Measurements from ENCODE around the gene COASY. TPM values are rescaled to one million over a fixed set of nuclear protein-coding genes. Genes with fewer than 3 reads are reported as not detected.
A peak's percentile ranks its signal among the peaks of the same experiment; 100 is the strongest.

COASY gene
- total RNA-seq, 2 donors from 2014 or later = 20.8 to 21.1 TPM

- Histone ChIP-seq H3K9me3 (no peaks in the 10 kb centered on the region), H3K4me1 (ENCODE audit: control insufficient read depth in 1 of 2, low read depth in 2 of 2) (peaks cover 10 to 18% of the 10 kb centered on the region in 2 donors), H3K36me3 (peaks cover 45% of the 10 kb centered on the region), H3K27ac (peak within 1 kb of the TSS; percentile 82), H3K4me3 (peak within 1 kb of the TSS; percentile 69), H3K27me3 (replicated peaks; ENCODE audit: insufficient read depth) (no peaks in the 10 kb centered on the region)
- DNase-seq (ENCODE audit: low spot score) = peak; percentile 83
- ATAC-seq (ENCODE audit: insufficient number of reproducible peaks, low FRiP score, low read depth) = peak; percentile 77
- peak; percentile 31 for TF ChIP-seq CTCF (IDR thresholded peaks at IDR 0.05)
These were observed 15.8 kb downstream of the COASY start, which contains the start of gene PSMC3IP for GRCh38 chr17:42577532-42578281. PSMC3IP (minus strand) TSS chr17:42577729; CDS start chr17:42577686, 43 bp downstream.

- peaks cover 45% of the 10 kb centered on the region for H3K36me3 ChIP-seq
- peak; percentile 66 for ATAC-seq (ENCODE audit: insufficient number of reproducible peaks, low FRiP score, low read depth)
- DNase-seq (ENCODE audit: low spot score) = no peak
These were observed 16.4 kb downstream of the COASY start for GRCh38 chr17:42578282-42578869.

DNA sequence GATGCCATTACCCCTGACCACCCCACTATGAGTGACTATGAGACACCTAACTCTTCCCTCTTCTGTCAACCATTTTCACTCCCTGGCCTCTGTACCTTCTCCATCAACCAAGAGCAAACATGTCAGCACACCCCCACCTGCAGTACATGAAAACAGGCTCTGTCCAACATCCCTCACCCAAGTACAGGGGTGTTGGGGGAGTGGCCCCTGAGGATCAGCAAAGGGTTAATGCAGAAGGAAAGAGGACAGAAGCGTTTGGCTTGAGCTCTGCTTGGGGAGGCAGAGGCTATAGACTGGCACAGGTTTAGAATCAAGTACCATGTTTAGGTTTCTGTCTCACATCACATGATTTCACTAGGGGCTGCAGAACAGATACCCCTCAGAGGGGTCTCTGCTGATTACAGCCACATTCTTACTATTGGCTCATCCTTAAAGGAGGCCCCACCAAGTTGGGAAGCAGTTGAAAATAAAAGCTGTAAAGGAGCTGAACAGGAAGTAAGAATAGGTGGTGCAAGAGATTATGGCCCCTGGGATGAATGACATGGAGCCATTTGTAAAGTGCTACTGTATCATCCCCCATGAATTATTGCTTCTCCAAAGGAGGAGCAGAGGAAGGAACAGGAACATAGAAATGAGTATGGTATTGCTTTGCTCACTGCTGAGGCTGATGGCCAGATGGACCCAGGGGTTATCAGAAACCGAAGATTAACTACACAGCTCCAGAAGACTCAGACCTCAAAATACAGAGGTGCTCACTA lies 18.0 kb downstream of the COASY start:
- Histone ChIP-seq H3K27me3 (replicated peaks; ENCODE audit: insufficient read depth) (no peaks in the 10 kb centered on the region), H3K4me1 (ENCODE audit: control insufficient read depth in 1 of 2, low read depth in 2 of 2) (peaks cover 10 to 18% of the 10 kb centered on the region in 2 donors), H3K9me3 (no peaks in the 10 kb centered on the region), H3K27ac (no peak overlapping the region), H3K4me3 (no peak overlapping the region), H3K36me3 (peaks cover 54% of the 10 kb centered on the region)
- TF ChIP-seq CTCF (IDR thresholded peaks at IDR 0.05) = no peak
- DNase-seq (ENCODE audit: low spot score) (no peak), ATAC-seq (ENCODE audit: insufficient number of reproducible peaks, low FRiP score, low read depth) (no peak)

More at GRCh38 chr17:42578282-42578869, 16.4 kb downstream of the COASY start:
- peak; percentile 74 for TF ChIP-seq CTCF (IDR thresholded peaks at IDR 0.05)
- peaks cover 10 to 18% of the 10 kb centered on the region in 2 donors for H3K4me1 ChIP-seq (ENCODE audit: control insufficient read depth in 1 of 2, low read depth in 2 of 2)
- H3K4me3 ChIP-seq = peak overlapping the region; percentile 69
- H3K27ac ChIP-seq = peak overlapping the region; percentile 82
- H3K9me3 ChIP-seq = no peaks in the 10 kb centered on the region
- no peaks in the 10 kb centered on the region for H3K27me3 ChIP-seq (replicated peaks; ENCODE audit: insufficient read depth)

DNA sequence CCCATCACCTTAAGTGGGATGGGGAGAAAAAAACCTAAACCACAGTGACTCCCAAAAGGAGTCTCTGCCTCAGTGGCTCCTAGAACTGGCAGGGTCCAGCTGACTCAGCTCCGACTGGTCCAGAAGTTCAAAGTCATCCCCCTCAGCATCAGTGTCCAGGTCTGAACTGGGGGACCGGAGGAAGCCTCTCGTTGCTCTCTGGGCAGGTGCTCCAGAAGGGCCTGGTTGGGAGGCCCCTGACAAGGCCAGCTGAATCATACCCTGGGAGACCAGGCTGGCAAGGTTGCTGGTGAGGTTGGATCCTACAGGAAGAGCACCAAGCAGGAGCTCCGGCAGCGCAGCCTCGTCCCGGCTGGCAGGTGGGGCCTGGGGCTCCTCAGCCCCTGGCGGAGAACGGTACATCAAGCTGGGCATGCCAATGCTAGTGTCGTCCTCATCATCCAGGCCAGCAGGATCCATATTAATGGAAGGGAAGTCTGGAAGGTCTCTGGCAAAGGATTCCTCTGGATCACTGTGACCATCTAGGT lies 19.9 kb downstream of the COASY start:
- Histone ChIP-seq H3K4me1 (ENCODE audit: control insufficient read depth in 1 of 2, low read depth in 2 of 2) (peaks cover 10 to 24% of the 10 kb centered on the region in 2 donors), H3K4me3 (no peak overlapping the region), H3K36me3 (peaks cover 70% of the 10 kb centered on the region), H3K9me3 (no peaks in the 10 kb centered on the region), H3K27me3 (replicated peaks; ENCODE audit: insufficient read depth) (no peaks in the 10 kb centered on the region), H3K27ac (no peak overlapping the region)
- TF ChIP-seq CTCF (IDR thresholded peaks at IDR 0.05) = no peak
- ATAC-seq (ENCODE audit: insufficient number of reproducible peaks, low FRiP score, low read depth) = no peak
- no peak for DNase-seq (ENCODE audit: low spot score)

All from thoracic aorta (tissue), 2 donors.